Activated CD8-positive, alpha-beta T cell treated with anti-CD3 and anti-CD28 coated beads for 36 hours (primary cell): ENCODE measurements around the gene RBM45. TPM values are rescaled to one million over a fixed set of nuclear protein-coding genes. Genes with fewer than 3 reads are reported as not detected.

Experiments
- ATAC-seq: fragments of 200-7000 bp; cut with Tn5 transposase; one replicate; pipeline ENCODE4 v1.10.0; 2021; ENCODE audit warnings: mild to moderate bottlenecking, moderate library complexity
- CTCF ChIA-PET: fragments of 350-600 bp; sonication (Branson Sonifier 250); formaldehyde crosslinking; loops from one replicate; lab custom pipeline; 2021; ENCODE audit warnings: antibody characterized with exemption; lab: Charles Lee
- POLR2A ChIA-PET: fragments of 350-600 bp; sonication (Branson Sonifier 250); formaldehyde crosslinking; loops from one replicate; lab custom pipeline; 2021; ENCODE audit warnings: antibody characterized with exemption; lab: Charles Lee
- DNase-seq: peaks from one replicate; pipeline ENCODE4 v3.0.0-alpha.2; 2020
- H3K27ac Mint-ChIP-seq: one replicate; pipeline ENCODE4 v1.8.0; 2021; ENCODE audit warnings: mild to moderate bottlenecking, mixed read lengths
- H3K27me3 Mint-ChIP-seq: one replicate; pipeline ENCODE4 v1.8.0; 2021; ENCODE audit warnings: mixed read lengths
- H3K36me3 Mint-ChIP-seq: one replicate; pipeline ENCODE4 v1.8.0; 2021; ENCODE audit warnings: low read depth, mixed read lengths
- H3K4me1 Mint-ChIP-seq: one replicate; pipeline ENCODE4 v1.8.0; 2021; ENCODE audit warnings: low read depth, mixed read lengths
- H3K4me3 Mint-ChIP-seq: one replicate; pipeline ENCODE4 v1.8.0; 2021; ENCODE audit warnings: mild to moderate bottlenecking, moderate library complexity, mixed read lengths
- H3K9me3 Mint-ChIP-seq: one replicate; pipeline ENCODE4 v1.8.0; 2021; ENCODE audit warnings: mixed read lengths
- CTCF ChIP-seq: fragments of 200-600 bp; IDR thresholded peaks from one replicate; pipeline ENCODE4 v1.8.0; 2022; ENCODE audit warnings: antibody characterized with exemption, mild to moderate bottlenecking
- intact Hi-C: fragments of 100-400 bp; cut with micrococcal nuclease; formaldehyde crosslinking; loops from one replicate; pipeline ENCODE4 v1.10.0; 2022
- total RNA-seq, 2 experiments: library from RNA; stranded (reverse); gene quantifications; one replicate each; pipeline ENCODE4 v1.2.3, GENCODE V29; 2021

RBM45 gene
- total RNA-seq, 2 experiments from 2014 or later: 9.0 to 10.6 TPM

DNA sequence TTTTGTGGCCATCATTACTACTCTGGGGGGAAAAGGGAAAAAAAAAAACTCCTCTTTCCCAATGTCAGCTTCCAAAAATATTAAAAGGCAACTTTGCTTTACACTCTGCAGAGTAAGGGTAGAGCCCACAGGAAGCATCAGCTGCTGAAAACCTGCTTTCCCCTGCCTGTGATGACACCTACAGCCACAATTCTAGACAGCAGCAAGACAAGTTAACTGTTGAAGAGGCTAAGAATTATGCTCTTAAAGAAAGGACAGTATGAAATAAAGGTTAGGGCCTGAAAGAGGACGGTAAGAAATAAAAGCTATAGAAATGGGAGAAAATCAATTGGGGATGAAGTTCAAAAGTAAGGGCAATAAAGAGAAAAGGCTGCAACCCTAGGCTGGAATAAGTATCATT is 42.7 kb upstream of the RBM45 start:
- Mint-ChIP-seq H3K36me3 (no peaks in the 10 kb centered on the region), H3K4me1 (no peaks in the 10 kb centered on the region), H3K27ac (no peak overlapping the region), H3K4me3 (no peak overlapping the region), H3K27me3 (peaks cover 44% of the 10 kb centered on the region), H3K9me3 (no peaks in the 10 kb centered on the region)
- DNase-seq: no peak
- POLR2A ChIA-PET: interaction anchor here (0.6 kb wide), 1 partner anchor 100 kb away, joined by 5 read pairs; no protein-coding TSS in a partner anchor
- CTCF ChIA-PET: no interaction called here
- no peak for TF ChIP-seq CTCF
- intact Hi-C loops: no loop called here
- no peak for ATAC-seq

- no peak overlapping the region for H3K27ac Mint-ChIP-seq
- peaks cover 48% of the 10 kb centered on the region for H3K27me3 Mint-ChIP-seq
- TF ChIP-seq CTCF: no peak
- intact Hi-C loops: no loop called here
- POLR2A ChIA-PET: no interaction called here
- no peaks in the 10 kb centered on the region for H3K9me3 Mint-ChIP-seq
- no peaks in the 10 kb centered on the region for H3K4me1 Mint-ChIP-seq
- no peak overlapping the region for H3K4me3 Mint-ChIP-seq
- DNase-seq (no peak), ATAC-seq (no peak)
- CTCF ChIA-PET: no interaction called here
- no peaks in the 10 kb centered on the region for H3K36me3 Mint-ChIP-seq
These were observed 41.4 kb upstream of the RBM45 start for GRCh38 chr2:178070824-178071223.

DNA sequence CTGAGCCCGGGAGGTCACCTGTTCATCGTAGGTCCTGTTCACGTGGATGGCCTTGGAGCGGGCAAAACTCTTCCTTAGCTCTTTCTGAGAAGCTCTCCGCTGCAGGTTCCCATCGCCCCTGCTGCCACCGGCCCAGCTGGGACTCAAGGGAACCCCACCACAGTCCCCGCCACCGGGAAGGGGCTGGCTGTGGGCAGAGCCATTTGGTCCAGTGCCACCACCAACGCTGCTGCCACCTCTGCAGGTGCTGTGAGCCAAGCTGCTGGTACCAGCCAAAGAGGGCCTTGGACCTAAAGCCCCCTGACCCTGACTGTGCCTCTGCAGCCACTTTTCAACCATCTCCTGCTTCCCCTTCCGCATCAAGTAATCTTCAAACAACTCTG is 40.2 kb upstream of the RBM45 start:
- no peak for TF ChIP-seq CTCF

GRCh38 chr2:178072383-178073301 is 39.6 kb upstream of the RBM45 start, which contains the start of gene PDE11A:
PDE11A (minus strand) TSS chr2:178072777; CDS start chr2:178072437, 340 bp downstream.
- ChIA-PET POLR2A (no interaction called here), CTCF (interaction anchor here (1.3 kb wide), 1 partner anchor 252 kb away, joined by 3 read pairs; no protein-coding TSS in a partner anchor)
- H3K4me1 Mint-ChIP-seq: no peaks in the 10 kb centered on the region
- peak; percentile 73 for DNase-seq
- H3K9me3 Mint-ChIP-seq: no peaks in the 10 kb centered on the region
- TF ChIP-seq CTCF: no peak
- H3K27me3 Mint-ChIP-seq: peaks cover 51% of the 10 kb centered on the region
- intact Hi-C loops: no loop called here
- peak; percentile 99 for ATAC-seq
- no peaks in the 10 kb centered on the region for H3K36me3 Mint-ChIP-seq
- H3K27ac Mint-ChIP-seq: no peak within 1 kb of the TSS
- peak within 1 kb of the TSS; percentile 38 for H3K4me3 Mint-ChIP-seq

More for the DNA sequence above, 40.2 kb upstream of the RBM45 start:
- Mint-ChIP-seq H3K9me3 (no peaks in the 10 kb centered on the region), H3K36me3 (no peaks in the 10 kb centered on the region), H3K27me3 (peaks cover 48% of the 10 kb centered on the region), H3K27ac (no peak overlapping the region), H3K4me1 (no peaks in the 10 kb centered on the region), H3K4me3 (no peak overlapping the region)
- intact Hi-C loops: no loop called here
- DNase-seq (no peak), ATAC-seq (no peak)
- CTCF ChIA-PET: interaction anchor here (1.3 kb wide), 1 partner anchor 253 kb away, joined by 3 read pairs; no protein-coding TSS in a partner anchor
- POLR2A ChIA-PET: interaction anchor here (0.6 kb wide), 1 partner anchor 9 kb away, joined by 5 read pairs; no protein-coding TSS in a partner anchor
